GM19328 (cell line): ENCODE results near the gene ACADL.

Experiments used
- ATAC-seq: cut with Tn5 transposase; IDR thresholded peaks from one replicate; pipeline ENCODE4 v1.9.1; 2021; ENCODE audit warnings: mild to moderate bottlenecking, moderate library complexity; ENCODE audit not compliant: unreplicated experiment

The ACADL gene

GRCh38 chr2:210224941-210225672, at the start of gene ACADL:
TSS of gene ACADL (minus strand) at chr2:210225447. CDS start at chr2:210225263, 184 bp downstream.
- no peak for ATAC-seq

GRCh38 chr2:210271300-210271699, 46.1 kb upstream of the ACADL start:
- ATAC-seq: no peak

GRCh38 chr2:210269148-210269547, 43.9 kb upstream of the ACADL start:
- no peak for ATAC-seq

GRCh38 chr2:210268281-210268680, 43.0 kb upstream of the ACADL start:
- ATAC-seq: no peak

GRCh38 chr2:210267698-210268097, 42.5 kb upstream of the ACADL start:
- ATAC-seq: no peak

GRCh38 chr2:210264282-210264681, 39.0 kb upstream of the ACADL start:
- ATAC-seq: no peak

- ATAC-seq: no peak
Measured at GRCh38 chr2:210263841-210264240, 38.6 kb upstream of the ACADL start.

- ATAC-seq: no peak
Measured at GRCh38 chr2:210262036-210262435, 36.8 kb upstream of the ACADL start.

- no peak for ATAC-seq
Measured at GRCh38 chr2:210259687-210260086, 34.4 kb upstream of the ACADL start.

GRCh38 chr2:210252699-210253606, 27.7 kb upstream of the ACADL start:
- no peak for ATAC-seq

GRCh38 chr2:210250622-210251021, 25.4 kb upstream of the ACADL start:
- ATAC-seq: no peak

- ATAC-seq: no peak
Measured at GRCh38 chr2:210233487-210233886, 8.2 kb upstream of the ACADL start.

GRCh38 chr2:210230984-210231383, 5.7 kb upstream of the ACADL start:
- ATAC-seq: no peak

GRCh38 chr2:210230518-210230917, 5.3 kb upstream of the ACADL start:
- no peak for ATAC-seq

- no peak for ATAC-seq
Measured at GRCh38 chr2:210228586-210228985, 3.3 kb upstream of the ACADL start.

- no peak for ATAC-seq
Measured at GRCh38 chr2:210227290-210228088, 2.2 kb upstream of the ACADL start.

GRCh38 chr2:210226223-210226622, 976 bp upstream of the ACADL start:
- no peak for ATAC-seq

- no peak for ATAC-seq
Measured at GRCh38 chr2:210224591-210224940, 681 bp downstream of the ACADL start.

GRCh38 chr2:210215120-210215519, 10.1 kb downstream of the ACADL start:
- no peak for ATAC-seq

GRCh38 chr2:210210185-210210584, 15.1 kb downstream of the ACADL start:
- no peak for ATAC-seq

- ATAC-seq: no peak
Measured at GRCh38 chr2:210207929-210208328, 17.3 kb downstream of the ACADL start.
